ENCODE data around the gene RUFY3.
"Not testable (repeated sequence)": the region's sequence is repeated elsewhere in the genome, so short reads cannot be mapped to it uniquely, and the experiment has no call there.

RUFY3 gene

GRCh38 chr4:70706044-70706461 lies 15.7 kb upstream of the RUFY3 start:
- no peak for DNase-seq (ENCODE audit: low spot score)

DNA sequence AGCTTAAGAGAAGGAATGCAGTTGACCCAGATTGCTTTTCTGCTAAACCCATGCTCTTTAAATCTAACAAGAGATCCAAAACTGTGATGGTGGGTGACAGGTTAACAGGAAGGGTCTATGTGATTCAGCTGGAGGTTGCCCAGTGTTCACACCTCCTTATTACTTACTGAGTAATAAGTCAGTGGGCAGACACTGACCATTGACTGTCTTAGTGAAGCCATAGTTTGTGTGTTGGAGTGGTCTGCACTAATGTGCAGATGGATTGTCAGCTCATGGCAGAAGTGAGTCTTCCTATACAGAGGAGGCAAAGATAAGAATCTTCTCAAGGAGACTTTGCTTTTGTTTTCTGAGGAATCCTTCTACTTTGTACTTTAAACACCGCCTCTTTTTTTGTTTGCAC lies 15.2 kb upstream of the RUFY3 start:
- DNase-seq (ENCODE audit: low spot score) = no peak

GRCh38 chr4:70709611-70710205 lies 12.1 kb upstream of the RUFY3 start:
- no peak for DNase-seq (ENCODE audit: low spot score)

GRCh38 chr4:70711599-70711998 lies 10.2 kb upstream of the RUFY3 start:
- no peak for DNase-seq (ENCODE audit: low spot score)

GRCh38 chr4:70712150-70712549 lies 9.6 kb upstream of the RUFY3 start:
- DNase-seq (ENCODE audit: low spot score) = no peak

DNA sequence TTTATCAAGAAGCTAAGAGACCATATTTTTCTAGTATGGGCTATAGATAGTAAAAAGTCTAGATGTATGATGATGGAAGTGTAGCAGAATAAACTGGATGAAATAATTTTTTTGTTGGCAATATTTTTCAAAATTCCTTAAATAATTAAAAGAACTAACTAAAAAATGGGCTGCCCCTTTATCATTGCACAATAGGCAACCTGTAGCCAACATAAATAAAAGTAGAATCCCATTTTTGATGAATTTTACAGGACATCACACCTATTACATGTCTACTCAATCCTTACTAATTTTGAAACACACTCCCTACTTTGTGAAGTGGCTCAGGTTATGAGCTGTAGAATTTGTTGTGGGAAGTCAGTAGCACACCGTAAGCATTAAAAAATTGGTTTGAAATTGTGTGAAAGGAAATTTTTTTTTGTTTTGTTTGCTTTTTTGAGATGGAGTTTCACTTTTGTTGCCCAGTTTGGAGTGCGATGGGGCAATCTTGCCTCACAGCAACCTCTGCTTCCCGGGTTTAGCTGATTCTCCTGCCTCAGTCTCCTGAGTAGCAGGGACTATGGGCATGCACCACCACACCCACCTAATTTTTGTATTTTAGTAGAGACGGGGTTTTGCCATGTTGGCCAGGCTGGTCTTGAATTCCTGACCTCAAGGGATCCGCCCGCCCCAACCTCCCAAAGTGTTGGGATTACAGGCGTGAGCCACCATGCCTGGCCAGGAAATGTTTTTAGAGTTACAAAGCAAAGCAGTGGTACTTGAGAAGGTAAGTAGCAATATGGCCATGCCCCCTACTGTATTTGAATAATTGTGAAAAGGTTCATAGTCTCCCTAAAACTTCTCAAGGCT lies 8.9 kb upstream of the RUFY3 start:
- no peak for DNase-seq (ENCODE audit: low spot score)

DNA sequence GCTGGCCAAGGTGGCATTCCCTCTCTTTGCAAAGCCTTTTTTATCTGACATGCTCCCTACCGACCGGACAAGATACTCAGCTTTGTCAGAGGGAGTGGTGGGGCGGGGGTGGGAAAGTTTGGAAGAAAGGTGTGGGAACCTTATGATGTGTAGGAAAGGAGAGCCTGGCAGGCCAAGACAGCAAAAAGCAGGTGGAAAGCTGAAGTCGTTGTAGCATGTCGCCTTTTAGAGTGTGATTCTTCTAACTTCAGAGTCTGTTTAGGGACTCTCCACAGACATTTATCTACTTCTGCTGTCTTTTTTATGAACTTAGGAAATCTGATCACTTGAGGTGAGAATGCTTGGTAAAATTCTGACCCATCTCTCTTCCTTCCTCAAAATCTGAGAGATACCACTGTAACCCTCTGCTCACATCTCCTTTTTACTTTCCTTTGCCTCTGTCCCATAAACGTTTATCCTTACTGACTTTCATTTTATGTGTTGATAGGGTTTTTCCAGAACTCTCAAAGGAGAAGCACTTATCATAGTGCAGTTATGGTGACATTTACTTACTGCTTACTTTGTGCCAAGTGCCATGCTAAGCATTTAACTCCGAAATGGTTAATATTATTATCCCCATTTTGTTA lies 8.2 kb upstream of the RUFY3 start:
- no peak for DNase-seq (ENCODE audit: low spot score)

- no peak for DNase-seq (ENCODE audit: low spot score)
Measured at GRCh38 chr4:70714079-70714887, 7.5 kb upstream of the RUFY3 start.

DNA sequence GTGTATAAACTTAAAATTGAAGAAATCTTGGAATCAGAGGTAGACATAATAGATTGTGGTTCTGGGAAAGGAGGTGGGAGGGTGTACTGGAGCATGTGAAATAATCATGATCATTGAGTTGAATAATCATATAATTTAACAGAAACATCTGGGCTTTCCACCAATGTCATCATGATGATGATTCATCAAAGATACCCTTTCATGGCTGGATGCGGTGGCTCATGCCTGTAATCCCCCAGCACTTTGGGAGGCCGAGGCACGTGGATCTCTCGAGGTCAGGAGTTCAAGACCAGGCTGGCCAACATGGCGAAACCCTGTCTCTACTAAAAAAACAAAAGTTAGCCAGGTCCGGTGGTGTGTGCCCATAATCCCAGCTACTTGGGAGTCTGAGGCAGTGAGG lies 6.7 kb upstream of the RUFY3 start:
- no peak for DNase-seq (ENCODE audit: low spot score)

- no peak for DNase-seq (ENCODE audit: low spot score)
Measured at GRCh38 chr4:70718811-70719604, 2.8 kb upstream of the RUFY3 start.

GRCh38 chr4:70722199-70722791 lies 531 bp downstream of the RUFY3 start:
- peak; percentile 48 for DNase-seq (ENCODE audit: low spot score)

DNA sequence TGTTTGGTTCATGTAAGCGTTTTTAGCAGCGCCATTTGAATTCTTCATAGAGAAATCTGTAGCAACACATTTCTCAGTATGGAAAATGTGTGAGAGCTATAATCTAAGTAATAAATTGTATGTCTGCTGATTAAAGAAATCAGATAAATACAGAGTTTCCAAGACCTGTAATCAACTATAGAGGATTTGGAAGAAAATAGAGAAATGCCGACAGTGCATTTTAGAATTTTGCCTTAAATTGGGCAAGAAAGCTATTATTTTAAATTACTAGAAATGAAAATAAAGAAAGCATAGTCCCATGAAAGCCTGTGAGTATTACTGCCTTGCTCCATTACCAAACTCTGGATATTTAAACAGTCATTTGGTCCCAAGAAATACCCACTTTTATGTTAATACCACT lies 2.7 kb downstream of the RUFY3 start:
- no peak for DNase-seq (ENCODE audit: low spot score)

DNA sequence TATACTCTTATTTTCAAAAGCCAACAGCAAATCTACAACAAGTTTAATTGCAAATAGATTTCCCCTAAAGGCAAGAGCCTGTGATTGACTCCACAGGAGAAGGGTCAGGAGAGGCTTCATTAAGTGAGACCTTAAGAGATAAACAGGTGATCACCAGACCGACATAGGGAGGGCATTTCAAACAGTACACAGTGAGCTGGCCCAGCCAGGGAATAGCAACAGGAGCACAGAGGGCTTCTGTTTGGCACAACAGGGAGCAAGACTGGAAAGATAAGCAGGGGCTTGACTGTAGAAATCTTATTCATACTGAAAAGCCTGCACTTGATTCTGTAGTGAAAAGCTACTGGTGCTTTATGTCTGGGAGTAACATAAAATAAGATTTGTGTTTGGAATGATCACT lies 3.9 kb downstream of the RUFY3 start:
- DNase-seq (ENCODE audit: low spot score) = no peak

GRCh38 chr4:70726515-70726914 lies 4.8 kb downstream of the RUFY3 start:
- not testable (repeated sequence) for DNase-seq (ENCODE audit: low spot score)

- no peak for DNase-seq (ENCODE audit: low spot score)
Measured at GRCh38 chr4:70728091-70728490, 6.3 kb downstream of the RUFY3 start.

DNA sequence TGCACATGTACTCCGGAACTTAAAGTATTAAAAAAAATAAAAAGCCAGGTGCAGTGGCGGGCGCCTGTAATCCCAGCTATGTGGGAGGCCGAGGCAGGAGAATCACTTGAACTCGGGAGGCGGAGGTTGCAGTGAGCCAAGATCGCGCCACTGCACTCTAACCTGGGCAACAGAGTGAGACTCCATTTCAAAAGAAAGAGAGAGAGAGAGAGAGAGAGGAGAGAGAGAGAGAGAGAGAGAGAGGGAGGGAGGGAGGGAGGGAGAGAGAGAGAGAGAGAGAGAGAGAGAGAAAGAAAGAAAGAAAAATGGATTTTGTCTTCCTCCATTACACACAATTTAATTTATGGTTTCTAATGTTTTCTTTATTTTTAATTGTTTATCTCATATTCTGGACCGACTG lies 11.1 kb downstream of the RUFY3 start:
- not testable (repeated sequence) for DNase-seq (ENCODE audit: low spot score)

DNA sequence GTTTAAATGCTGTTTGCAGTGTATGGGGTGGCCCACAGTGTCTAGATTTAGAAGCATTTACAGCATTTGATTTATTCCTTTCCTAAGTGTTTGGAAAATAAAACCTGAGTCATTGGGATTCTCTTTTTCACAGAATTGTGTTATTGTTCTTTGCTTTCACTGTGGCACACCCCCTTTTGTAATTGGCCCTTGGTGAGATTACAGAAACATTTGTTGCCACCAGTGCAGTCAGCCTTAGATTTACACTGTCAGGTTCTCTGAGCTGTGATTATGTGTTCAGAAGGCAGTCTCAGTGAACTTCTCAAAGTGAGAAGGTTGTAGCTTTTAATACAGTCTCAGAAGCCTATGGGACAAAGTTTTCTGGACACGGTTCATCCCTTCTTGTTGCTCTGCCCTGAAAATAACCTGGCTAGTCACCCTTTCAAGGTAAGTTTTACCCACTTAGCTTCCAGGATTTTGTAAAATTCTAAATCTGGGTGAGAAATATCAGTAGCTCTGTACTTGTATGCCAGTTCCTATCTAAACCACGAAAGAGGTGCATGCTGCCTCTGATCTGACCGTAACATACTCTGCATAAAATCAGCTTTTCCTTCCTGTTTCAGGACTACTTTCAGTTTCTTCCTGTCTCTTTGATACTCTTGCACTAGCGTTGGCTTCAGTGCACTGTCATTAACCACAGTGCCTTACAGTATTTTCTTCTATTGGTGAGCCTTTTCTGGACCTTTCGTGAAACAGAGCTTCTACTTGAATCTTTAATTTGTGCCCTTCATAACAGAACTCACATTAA lies 12.6 kb downstream of the RUFY3 start:
- peak; percentile 35 for DNase-seq (ENCODE audit: low spot score)

GRCh38 chr4:70734971-70735370 lies 13.2 kb downstream of the RUFY3 start:
- DNase-seq (ENCODE audit: low spot score) = no peak

DNA sequence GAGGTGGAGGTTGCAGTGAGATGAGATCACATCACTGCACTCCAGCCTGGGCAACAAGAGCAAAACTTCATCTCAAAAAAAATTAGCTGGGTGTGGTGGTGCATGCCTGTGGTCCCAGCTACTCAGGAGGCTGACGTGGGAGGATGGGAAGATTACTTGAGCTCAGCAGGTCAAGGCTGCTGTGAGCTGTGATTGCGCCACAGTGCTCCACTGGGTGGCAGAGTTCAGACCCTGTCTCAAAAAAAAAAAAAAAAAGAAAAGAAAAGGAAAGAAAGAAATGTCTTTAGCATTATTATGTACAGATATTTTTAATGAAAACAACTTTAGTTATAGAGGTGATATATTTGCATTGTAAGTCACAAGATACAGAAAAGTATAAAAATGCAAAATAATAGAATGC lies 14.2 kb downstream of the RUFY3 start:
- DNase-seq (ENCODE audit: low spot score) = not testable (repeated sequence)

DNA sequence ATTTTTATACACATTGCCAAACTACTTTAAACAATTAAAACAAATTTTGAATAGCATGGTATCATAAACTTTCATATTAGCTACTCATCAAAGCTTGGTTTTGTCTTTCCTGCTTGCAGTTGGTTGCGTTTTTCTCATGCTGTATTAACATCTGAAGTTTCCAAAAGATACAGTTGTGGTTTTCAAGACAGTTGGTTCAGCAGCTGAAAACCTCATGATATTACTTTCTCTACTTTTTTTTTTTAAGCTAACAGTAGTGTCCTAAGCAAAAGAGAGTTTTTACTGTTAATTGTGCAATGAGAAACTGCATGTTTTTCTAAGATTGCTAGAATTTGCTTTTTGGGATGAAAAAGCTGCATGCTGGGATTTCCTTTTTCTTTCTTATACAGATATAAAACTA lies 15.2 kb downstream of the RUFY3 start:
- DNase-seq (ENCODE audit: low spot score) = no peak
